ENCODE data around the gene AKAP13.

DNA sequence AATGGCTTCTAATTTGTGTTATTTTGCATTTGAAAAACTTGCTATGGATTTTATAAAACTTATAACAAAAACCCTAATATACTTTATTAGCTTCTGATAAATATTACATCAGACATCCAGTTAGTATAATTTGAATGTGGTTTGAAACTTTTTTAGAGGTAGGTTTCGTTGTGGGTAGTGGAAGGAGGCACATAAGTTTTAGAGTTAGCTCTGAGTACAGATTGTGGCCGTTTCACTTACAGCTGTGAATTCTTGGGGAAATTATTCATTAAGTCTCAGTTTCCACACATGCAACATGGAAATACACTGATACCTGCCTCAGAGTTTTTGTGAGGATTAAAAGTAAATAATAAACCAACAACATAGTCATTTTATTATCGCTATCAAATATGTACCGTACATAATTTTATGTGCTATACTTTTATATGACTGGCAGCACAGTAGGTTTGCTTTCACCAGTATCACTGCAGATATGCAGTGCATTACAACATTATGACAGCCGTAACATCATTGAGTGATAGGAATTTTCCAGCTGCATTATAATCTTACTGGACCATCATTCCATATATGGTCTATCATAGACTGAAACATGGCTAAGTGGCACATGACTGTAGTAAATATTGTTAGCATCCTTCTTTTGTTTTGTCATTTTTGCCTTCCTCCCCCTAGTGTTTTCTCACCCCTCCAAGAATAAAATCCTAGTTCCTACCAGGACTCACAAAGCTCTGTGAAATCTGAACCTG is 175.6 kb downstream of the AKAP13 start:
- TF ChIP-seq, protein P1, sequence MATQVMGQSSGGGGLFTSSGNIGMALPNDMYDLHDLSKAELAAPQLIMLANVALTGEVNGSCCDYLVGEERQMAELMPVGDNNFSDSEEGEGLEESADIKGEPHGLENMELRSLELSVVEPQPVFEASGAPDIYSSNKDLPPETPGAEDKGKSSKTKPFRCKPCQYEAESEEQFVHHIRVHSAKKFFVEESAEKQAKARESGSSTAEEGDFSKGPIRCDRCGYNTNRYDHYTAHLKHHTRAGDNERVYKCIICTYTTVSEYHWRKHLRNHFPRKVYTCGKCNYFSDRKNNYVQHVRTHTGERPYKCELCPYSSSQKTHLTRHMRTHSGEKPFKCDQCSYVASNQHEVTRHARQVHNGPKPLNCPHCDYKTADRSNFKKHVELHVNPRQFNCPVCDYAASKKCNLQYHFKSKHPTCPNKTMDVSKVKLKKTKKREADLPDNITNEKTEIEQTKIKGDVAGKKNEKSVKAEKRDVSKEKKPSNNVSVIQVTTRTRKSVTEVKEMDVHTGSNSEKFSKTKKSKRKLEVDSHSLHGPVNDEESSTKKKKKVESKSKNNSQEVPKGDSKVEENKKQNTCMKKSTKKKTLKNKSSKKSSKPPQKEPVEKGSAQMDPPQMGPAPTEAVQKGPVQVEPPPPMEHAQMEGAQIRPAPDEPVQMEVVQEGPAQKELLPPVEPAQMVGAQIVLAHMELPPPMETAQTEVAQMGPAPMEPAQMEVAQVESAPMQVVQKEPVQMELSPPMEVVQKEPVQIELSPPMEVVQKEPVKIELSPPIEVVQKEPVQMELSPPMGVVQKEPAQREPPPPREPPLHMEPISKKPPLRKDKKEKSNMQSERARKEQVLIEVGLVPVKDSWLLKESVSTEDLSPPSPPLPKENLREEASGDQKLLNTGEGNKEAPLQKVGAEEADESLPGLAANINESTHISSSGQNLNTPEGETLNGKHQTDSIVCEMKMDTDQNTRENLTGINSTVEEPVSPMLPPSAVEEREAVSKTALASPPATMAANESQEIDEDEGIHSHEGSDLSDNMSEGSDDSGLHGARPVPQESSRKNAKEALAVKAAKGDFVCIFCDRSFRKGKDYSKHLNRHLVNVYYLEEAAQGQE (IDR thresholded peaks at IDR 0.05; ENCODE audit: borderline replicate concordance): no peak
- TF ChIP-seq, protein P2, sequence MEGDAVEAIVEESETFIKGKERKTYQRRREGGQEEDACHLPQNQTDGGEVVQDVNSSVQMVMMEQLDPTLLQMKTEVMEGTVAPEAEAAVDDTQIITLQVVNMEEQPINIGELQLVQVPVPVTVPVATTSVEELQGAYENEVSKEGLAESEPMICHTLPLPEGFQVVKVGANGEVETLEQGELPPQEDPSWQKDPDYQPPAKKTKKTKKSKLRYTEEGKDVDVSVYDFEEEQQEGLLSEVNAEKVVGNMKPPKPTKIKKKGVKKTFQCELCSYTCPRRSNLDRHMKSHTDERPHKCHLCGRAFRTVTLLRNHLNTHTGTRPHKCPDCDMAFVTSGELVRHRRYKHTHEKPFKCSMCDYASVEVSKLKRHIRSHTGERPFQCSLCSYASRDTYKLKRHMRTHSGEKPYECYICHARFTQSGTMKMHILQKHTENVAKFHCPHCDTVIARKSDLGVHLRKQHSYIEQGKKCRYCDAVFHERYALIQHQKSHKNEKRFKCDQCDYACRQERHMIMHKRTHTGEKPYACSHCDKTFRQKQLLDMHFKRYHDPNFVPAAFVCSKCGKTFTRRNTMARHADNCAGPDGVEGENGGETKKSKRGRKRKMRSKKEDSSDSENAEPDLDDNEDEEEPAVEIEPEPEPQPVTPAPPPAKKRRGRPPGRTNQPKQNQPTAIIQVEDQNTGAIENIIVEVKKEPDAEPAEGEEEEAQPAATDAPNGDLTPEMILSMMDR (IDR thresholded peaks at IDR 0.05; ENCODE audit: poor library complexity, severe bottlenecking): no peak
- TF ChIP-seq RAD21 (conservative IDR thresholded peaks at IDR 0.05) (no peak), POLR2AphosphoS5 (IDR thresholded peaks at IDR 0.05) (no peak), MXI1 (conservative IDR thresholded peaks at IDR 0.05; ENCODE audit: poor library complexity, severe bottlenecking) (no peak)

All from neural cell (in vitro differentiated cells).